ENCODE data around the gene CYP4F12. TPM values are rescaled to one million over a fixed set of nuclear protein-coding genes. Genes with fewer than 3 reads are reported as not detected.

Gene CYP4F12
- total and polyA plus RNA-seq, 7 donors, result 0.36 to 2.4 (median 1.3) TPM; not detected in 2

DNA sequence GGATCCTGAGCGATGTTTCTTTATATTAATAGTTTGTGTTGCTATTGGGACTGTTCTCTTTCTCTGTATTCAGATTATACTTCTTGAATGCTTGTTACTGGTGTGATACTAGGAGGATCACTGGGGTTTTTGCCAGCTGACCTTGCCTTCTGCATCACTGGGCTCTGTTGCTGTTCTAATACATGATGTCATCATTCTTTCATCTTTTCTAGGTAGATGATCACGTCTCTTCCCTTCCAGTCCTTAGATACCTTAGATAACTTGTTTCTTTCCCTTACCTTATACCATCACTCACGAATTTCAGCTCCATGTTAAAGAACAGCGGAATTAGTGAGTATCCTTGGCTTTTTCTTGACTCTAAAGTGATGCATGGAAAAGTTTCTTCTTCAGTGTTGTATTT, 64.8 kb downstream of the CYP4F12 start, which contains the start of gene OR10H3:
TSS of gene OR10H3 (plus strand) at position 264 of the 400 bp plus-strand sequence. CDS start 3,408 bp downstream, outside the sequence.
- WGBS, 3 donors, result 51 to 67% (median 57%) methylated on average over 4 of the region's 4 CpGs
- no peaks in the 10 kb centered on the region for H3K27me3 ChIP-seq (ENCODE audit: insufficient read depth in 3 of 3, low read length in 2 of 3)
- TF ChIP-seq, protein P1, sequence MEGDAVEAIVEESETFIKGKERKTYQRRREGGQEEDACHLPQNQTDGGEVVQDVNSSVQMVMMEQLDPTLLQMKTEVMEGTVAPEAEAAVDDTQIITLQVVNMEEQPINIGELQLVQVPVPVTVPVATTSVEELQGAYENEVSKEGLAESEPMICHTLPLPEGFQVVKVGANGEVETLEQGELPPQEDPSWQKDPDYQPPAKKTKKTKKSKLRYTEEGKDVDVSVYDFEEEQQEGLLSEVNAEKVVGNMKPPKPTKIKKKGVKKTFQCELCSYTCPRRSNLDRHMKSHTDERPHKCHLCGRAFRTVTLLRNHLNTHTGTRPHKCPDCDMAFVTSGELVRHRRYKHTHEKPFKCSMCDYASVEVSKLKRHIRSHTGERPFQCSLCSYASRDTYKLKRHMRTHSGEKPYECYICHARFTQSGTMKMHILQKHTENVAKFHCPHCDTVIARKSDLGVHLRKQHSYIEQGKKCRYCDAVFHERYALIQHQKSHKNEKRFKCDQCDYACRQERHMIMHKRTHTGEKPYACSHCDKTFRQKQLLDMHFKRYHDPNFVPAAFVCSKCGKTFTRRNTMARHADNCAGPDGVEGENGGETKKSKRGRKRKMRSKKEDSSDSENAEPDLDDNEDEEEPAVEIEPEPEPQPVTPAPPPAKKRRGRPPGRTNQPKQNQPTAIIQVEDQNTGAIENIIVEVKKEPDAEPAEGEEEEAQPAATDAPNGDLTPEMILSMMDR (IDR thresholded peaks at IDR 0.05), result no peak
- H3K4me3 ChIP-seq, result no peak within 1 kb of the TSS
- H3K36me3 ChIP-seq (ENCODE audit: insufficient read depth in 1 of 2, low read depth in 1 of 2), result no peaks in the 10 kb centered on the region
- H3K27ac ChIP-seq, result no peak within 1 kb of the TSS
- ATAC-seq (no peak), DNase-seq (no peak)
- H3K4me1 ChIP-seq, result no peaks in the 10 kb centered on the region
- intact Hi-C loops (cut with DNase I), result no loop called here
- peaks cover 9% of the 10 kb centered on the region for H3K9me3 ChIP-seq

DNA sequence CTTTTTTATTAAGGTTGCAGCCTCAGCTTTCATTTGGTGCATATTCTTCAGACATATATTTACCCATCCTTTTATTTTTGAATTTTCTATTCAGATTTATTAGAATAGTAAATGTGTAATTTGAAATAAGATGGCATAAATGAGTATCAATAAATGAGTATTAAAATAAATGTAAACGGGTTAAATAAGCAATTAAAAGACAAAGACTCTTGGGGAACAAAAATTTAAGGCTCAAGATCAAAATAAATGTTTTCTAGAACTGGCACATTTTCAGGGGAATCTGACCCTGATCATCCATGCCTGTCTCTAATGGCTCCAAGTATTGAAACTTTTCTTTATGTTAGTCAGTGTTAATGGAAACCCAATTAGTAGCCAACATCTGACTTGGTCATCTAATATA, 67.9 kb downstream of the CYP4F12 start:
- Histone ChIP-seq H3K27ac (no peak overlapping the region), H3K4me3 (no peak overlapping the region), H3K36me3 (ENCODE audit: insufficient read depth in 1 of 2, low read depth in 1 of 2) (no peaks in the 10 kb centered on the region), H3K4me1 (no peaks in the 10 kb centered on the region), H3K27me3 (ENCODE audit: insufficient read depth in 3 of 3, low read length in 2 of 3) (no peaks in the 10 kb centered on the region), H3K9me3 (peaks cover 9% of the 10 kb centered on the region)
- no peak for ATAC-seq
- TF ChIP-seq, protein P1 (IDR thresholded peaks at IDR 0.05), result no peak
- 60 to 71% (median 70%) methylated on average over 1 of the region's 1 CpG for WGBS, 3 donors
- intact Hi-C loops (cut with DNase I), result no loop called here
- DNase-seq, result no peak

Other genes starting within 250 kb of the CYP4F12 start
- 10 to 100 TPM; 16.6 to 39.1 (median 25.8) TPM for gene WIZ, start 223.1 kb upstream of the CYP4F12 start, total RNA-seq
- gene WIZ, start 223.1 kb upstream of the CYP4F12 start, polyA plus RNA-seq, result 10 to 100 TPM; 16.6 to 22.9 (median 20.7) TPM
- gene RASAL3, start 208.5 kb upstream of the CYP4F12 start, total RNA-seq, result 1 to 10 TPM in 2 of 4 donors, under 1 TPM in 2; 0.47 to 2.0 (median 1.0) TPM
- gene RASAL3, start 208.5 kb upstream of the CYP4F12 start, polyA plus RNA-seq, result under 1 TPM; 0.21 to 0.47 (median 0.34) TPM
- gene PGLYRP2, start 193.6 kb upstream of the CYP4F12 start, total RNA-seq, result not detected
- not detected for gene PGLYRP2, start 193.6 kb upstream of the CYP4F12 start, polyA plus RNA-seq
- under 1 TPM in 1 of 4 donors, not detected in 3; 0.29 TPM for gene CYP4F22, start 164.6 kb upstream of the CYP4F12 start, total RNA-seq
- gene CYP4F22, start 164.6 kb upstream of the CYP4F12 start, polyA plus RNA-seq, result under 1 TPM; 0.04 to 0.30 (median 0.17) TPM
- gene CYP4F8, start 57.9 kb upstream of the CYP4F12 start, total RNA-seq, result not detected
- not detected for gene CYP4F8, start 57.9 kb upstream of the CYP4F12 start, polyA plus RNA-seq
- under 1 TPM; 0.04 to 0.43 (median 0.21) TPM for gene CYP4F3, start 32.2 kb upstream of the CYP4F12 start, total RNA-seq
- under 1 TPM in 2 of 3 donors, not detected in 1; 0.01 to 0.03 TPM for gene CYP4F3, start 32.2 kb upstream of the CYP4F12 start, polyA plus RNA-seq
- gene OR10H2, start 54.9 kb downstream of the CYP4F12 start, total RNA-seq, result not detected
- not detected for gene OR10H2, start 54.9 kb downstream of the CYP4F12 start, polyA plus RNA-seq
- gene OR10H3, start 64.9 kb downstream of the CYP4F12 start, total RNA-seq, result not detected
- not detected for gene OR10H3, start 64.9 kb downstream of the CYP4F12 start, polyA plus RNA-seq
- gene OR10H5, start 114.6 kb downstream of the CYP4F12 start, total RNA-seq, result not detected
- not detected for gene OR10H5, start 114.6 kb downstream of the CYP4F12 start, polyA plus RNA-seq
- not detected for gene OR10H1, start 142.6 kb downstream of the CYP4F12 start, total RNA-seq
- not detected for gene OR10H1, start 142.6 kb downstream of the CYP4F12 start, polyA plus RNA-seq
- not detected for gene CYP4F2, start 225.0 kb downstream of the CYP4F12 start, total RNA-seq
- under 1 TPM in 1 of 3 donors, not detected in 2; 0.04 TPM for gene CYP4F2, start 225.0 kb downstream of the CYP4F12 start, polyA plus RNA-seq